PC-9 (cell line): Measurements from ENCODE around the gene DNAH6. TPM values are rescaled to one million over a fixed set of nuclear protein-coding genes. Genes with fewer than 3 reads are reported as not detected.

Source experiments
- BruUV-seq: library from RNA; stranded (reverse); fragments of 400-500 nt; replicated peaks from 2 replicates; lab custom pipeline; 2021; lab: Mats Ljungman, UMichigan
- CTCF ChIA-PET: fragments of 300-600 bp; sonication (Branson Sonifier 250); formaldehyde crosslinking; loops from one replicate; lab custom pipeline; 2022; ENCODE audit warnings: antibody characterized with exemption; lab: Charles Lee
- POLR2A ChIA-PET: fragments of 300-600 bp; sonication (Branson Sonifier 250); formaldehyde crosslinking; loops from one replicate; lab custom pipeline; 2022; ENCODE audit warnings: antibody characterized with exemption; ENCODE audit not compliant: unreplicated experiment; lab: Charles Lee
- DNase-seq, 2 experiments: peaks; one replicate each; pipeline versions ENCODE4 v3.0.0 to v3.0.0-alpha.2; 2015 to 2022; ENCODE audit warnings: mixed read lengths in 1 of 2
- H2AFZ ChIP-seq: fragments of 200-600 bp; sonication (generic); 2 replicates; pipeline ENCODE4 v1.8.1; 2017; ENCODE audit warnings: antibody characterized with exemption
- H3F3A ChIP-seq: fragments of 200-600 bp; sonication (generic); 2 replicates; pipeline ENCODE4 v1.8.1; 2017; ENCODE audit warnings: antibody characterized with exemption, mild to moderate bottlenecking, low read depth; ENCODE audit not compliant: insufficient read depth
- H3K27ac ChIP-seq: fragments of 200-600 bp; sonication (generic); 2 replicates; pipeline ENCODE4 v1.6.1; 2016; ENCODE audit warnings: mixed run types
- H3K27me3 ChIP-seq: fragments of 200-600 bp; sonication (generic); 2 replicates; pipeline ENCODE4 v1.6.1; 2016; ENCODE audit warnings: low read depth, mixed run types; ENCODE audit not compliant: insufficient read depth
- H3K36me3 ChIP-seq: fragments of 200-600 bp; sonication (generic); 2 replicates; pipeline ENCODE4 v1.6.1; 2016; ENCODE audit warnings: low read depth, mixed run types
- H3K4me1 ChIP-seq: fragments of 200-600 bp; sonication (generic); replicated peaks from 2 replicates; pipeline ENCODE4 v1.6.1; 2016; ENCODE audit warnings: mixed run types; ENCODE audit not compliant: insufficient read depth
- H3K4me2 ChIP-seq: fragments of 200-600 bp; sonication (generic); 2 replicates; pipeline ENCODE4 v1.6.1; 2017; ENCODE audit warnings: mixed run types
- H3K4me3 ChIP-seq: fragments of 200-600 bp; sonication (generic); 2 replicates; pipeline ENCODE4 v1.6.1; 2016; ENCODE audit warnings: mixed run types
- H3K79me2 ChIP-seq: fragments of 200-600 bp; sonication (generic); 2 replicates; pipeline ENCODE4 v1.6.1; 2017; ENCODE audit warnings: low read depth, mixed run types
- H3K9me2 ChIP-seq: fragments of 200-600 bp; sonication (generic); 2 replicates; pipeline ENCODE4 v1.8.1; 2017; ENCODE audit warnings: mild to moderate bottlenecking; ENCODE audit not compliant: insufficient read depth
- H3K9me3 ChIP-seq: fragments of 200-600 bp; sonication (generic); 2 replicates; pipeline ENCODE4 v1.8.1; 2016; ENCODE audit warnings: low read depth; ENCODE audit not compliant: insufficient read depth
- H4K20me1 ChIP-seq: fragments of 200-600 bp; sonication (generic); 2 replicates; pipeline ENCODE4 v1.8.1; 2017; ENCODE audit not compliant: insufficient read depth
- EZH2 ChIP-seq: fragments of 200-600 bp; sonication (generic); IDR thresholded peaks from 2 replicates; pipeline ENCODE4 v1.8.0; 2017; ENCODE audit warnings: antibody characterized with exemption, low read depth
- intact Hi-C: fragments of 100-400 bp; cut with micrococcal nuclease; formaldehyde crosslinking; loops from one replicate; pipeline ENCODE4 v1.10.0; 2022; ENCODE audit not compliant: unreplicated experiment
- total RNA-seq: library from RNA; stranded (reverse); gene quantifications from 2 replicates; pipeline ENCODE4 v1.2.3, GENCODE V29; 2021
- TF ChIP-seq, protein P1 (sequence below): fragments of 200-600 bp; sonication (generic); conservative IDR thresholded peaks from 2 replicates; pipeline ENCODE4 v1.6.1; 2017; ENCODE audit warnings: mixed run types, antibody characterized with exemption, mild to moderate bottlenecking, moderate library complexity

Gene DNAH6
- total RNA-seq, 1 experiment from 2014 or later, result not detected

DNA sequence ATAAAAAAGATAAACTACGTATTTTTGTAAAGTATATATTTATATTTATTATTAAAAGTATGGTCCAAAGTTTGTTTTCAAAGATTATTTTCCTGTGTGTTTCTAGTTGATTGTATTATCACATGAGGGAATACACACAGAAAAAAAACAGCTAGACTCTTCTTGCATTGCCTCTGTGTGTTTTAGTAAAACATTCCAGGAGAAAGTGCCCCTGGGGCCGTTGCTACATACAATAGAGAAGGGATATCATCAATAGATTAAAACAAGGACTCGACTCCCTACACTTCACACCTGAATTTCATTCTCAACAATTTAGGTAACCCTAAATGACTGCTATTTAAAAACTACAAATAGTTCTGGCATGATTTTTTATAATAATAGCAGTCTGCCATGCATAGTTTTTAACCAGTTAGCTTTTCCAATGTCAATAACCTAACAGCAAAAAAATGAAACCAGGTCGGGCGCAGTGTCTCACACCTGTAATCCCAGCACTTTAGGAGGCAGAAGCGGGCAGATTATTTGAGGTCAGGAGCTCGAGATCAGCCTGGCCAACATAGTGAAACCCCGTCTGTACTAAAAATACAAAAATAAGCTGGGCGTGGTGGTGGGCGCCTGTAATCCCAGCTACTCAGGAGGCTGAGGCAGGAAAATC, 171.3 kb downstream of the DNAH6 start:
- BruUV-seq, result no TSS peak
- Histone ChIP-seq H3K9me2 (no peaks in the 10 kb centered on the region), H3K27ac (no peak overlapping the region), H3K4me1 (no peaks in the 10 kb centered on the region), H4K20me1 (no peaks in the 10 kb centered on the region), H3F3A (no peaks in the 10 kb centered on the region), H3K79me2 (no peaks in the 10 kb centered on the region), H3K9me3 (no peaks in the 10 kb centered on the region), H3K4me2 (no peak overlapping the region), H3K4me3 (no peak overlapping the region), H2AFZ (no peak overlapping the region), H3K27me3 (peaks cover 59% of the 10 kb centered on the region), H3K36me3 (no peaks in the 10 kb centered on the region)
- DNase-seq, result no peak
- TF ChIP-seq, protein P1, sequence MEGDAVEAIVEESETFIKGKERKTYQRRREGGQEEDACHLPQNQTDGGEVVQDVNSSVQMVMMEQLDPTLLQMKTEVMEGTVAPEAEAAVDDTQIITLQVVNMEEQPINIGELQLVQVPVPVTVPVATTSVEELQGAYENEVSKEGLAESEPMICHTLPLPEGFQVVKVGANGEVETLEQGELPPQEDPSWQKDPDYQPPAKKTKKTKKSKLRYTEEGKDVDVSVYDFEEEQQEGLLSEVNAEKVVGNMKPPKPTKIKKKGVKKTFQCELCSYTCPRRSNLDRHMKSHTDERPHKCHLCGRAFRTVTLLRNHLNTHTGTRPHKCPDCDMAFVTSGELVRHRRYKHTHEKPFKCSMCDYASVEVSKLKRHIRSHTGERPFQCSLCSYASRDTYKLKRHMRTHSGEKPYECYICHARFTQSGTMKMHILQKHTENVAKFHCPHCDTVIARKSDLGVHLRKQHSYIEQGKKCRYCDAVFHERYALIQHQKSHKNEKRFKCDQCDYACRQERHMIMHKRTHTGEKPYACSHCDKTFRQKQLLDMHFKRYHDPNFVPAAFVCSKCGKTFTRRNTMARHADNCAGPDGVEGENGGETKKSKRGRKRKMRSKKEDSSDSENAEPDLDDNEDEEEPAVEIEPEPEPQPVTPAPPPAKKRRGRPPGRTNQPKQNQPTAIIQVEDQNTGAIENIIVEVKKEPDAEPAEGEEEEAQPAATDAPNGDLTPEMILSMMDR, result no peak
- TF ChIP-seq EZH2, result no peak
- intact Hi-C loops, result no loop called here
- POLR2A ChIA-PET, result no interaction called here
- CTCF ChIA-PET, result no interaction called here

DNA sequence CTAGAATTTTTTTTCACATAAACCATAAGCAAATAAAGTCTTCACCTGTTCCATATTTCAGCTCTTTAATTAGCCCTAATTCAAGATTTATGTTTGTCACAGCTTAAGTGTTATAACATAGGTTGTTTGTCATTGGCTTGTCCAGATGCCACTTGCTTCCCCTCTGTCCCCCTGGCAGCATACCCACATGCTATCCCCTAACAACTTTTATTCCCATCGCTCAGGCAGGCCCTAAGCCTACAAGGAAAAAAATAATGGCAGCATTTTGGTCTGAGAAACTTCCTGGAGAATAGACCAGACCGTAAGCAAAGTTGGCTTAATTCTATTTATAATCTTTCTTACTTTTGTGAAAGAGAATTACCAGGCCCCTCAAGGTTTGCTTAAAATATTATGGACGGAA, 173.9 kb downstream of the DNAH6 start:
- peaks cover 63% of the 10 kb centered on the region for H3K27me3 ChIP-seq
- no peak overlapping the region for H2AFZ ChIP-seq
- intact Hi-C loops, result no loop called here
- ChIA-PET POLR2A (no interaction called here), CTCF (no interaction called here)
- no TSS peak for BruUV-seq
- DNase-seq, result no peak
- H3F3A ChIP-seq, result no peaks in the 10 kb centered on the region
- no peak for TF ChIP-seq EZH2
- TF ChIP-seq, protein P1, result no peak
- H3K9me3 ChIP-seq, result no peaks in the 10 kb centered on the region
- no peaks in the 10 kb centered on the region for H3K4me1 ChIP-seq
- H3K27ac ChIP-seq, result no peak overlapping the region
- no peaks in the 10 kb centered on the region for H3K36me3 ChIP-seq
- H3K9me2 ChIP-seq, result no peaks in the 10 kb centered on the region
- no peak overlapping the region for H3K4me2 ChIP-seq
- H3K79me2 ChIP-seq, result no peaks in the 10 kb centered on the region
- H4K20me1 ChIP-seq, result no peaks in the 10 kb centered on the region
- no peak overlapping the region for H3K4me3 ChIP-seq

DNA sequence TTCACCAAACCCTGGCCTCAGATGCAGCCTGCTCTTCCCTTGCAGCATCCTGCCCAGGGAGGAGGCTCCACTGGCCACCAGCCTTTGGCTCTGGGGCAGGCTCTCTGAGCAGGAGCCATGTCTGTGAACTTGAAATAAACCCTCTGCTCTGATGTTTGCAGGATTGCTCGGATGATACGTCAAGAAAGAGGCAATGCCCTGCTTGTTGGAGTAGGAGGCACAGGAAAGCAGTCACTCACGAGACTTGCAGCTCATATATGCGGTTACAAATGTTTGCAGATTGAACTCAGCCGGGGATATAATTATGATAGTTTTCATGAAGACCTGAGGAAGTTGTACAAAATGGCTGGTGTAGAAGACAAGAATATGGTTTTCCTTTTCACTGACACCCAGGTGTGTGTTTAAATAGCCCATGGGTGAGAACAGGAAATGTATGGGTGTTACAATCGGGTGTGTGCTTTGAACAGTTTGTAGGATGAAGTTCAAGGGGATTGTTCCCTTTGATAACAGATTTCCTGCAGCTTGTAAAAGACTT, 177.9 kb downstream of the DNAH6 start:
- H3K9me2 ChIP-seq, result no peaks in the 10 kb centered on the region
- H3F3A ChIP-seq, result no peaks in the 10 kb centered on the region
- no peaks in the 10 kb centered on the region for H3K9me3 ChIP-seq

More for the DNA sequence above, 177.9 kb downstream of the DNAH6 start:
- H3K79me2 ChIP-seq, result no peaks in the 10 kb centered on the region
- H4K20me1 ChIP-seq, result no peaks in the 10 kb centered on the region
- no peak overlapping the region for H3K27ac ChIP-seq
- no peak overlapping the region for H2AFZ ChIP-seq
- H3K27me3 ChIP-seq, result peaks cover 50% of the 10 kb centered on the region
- no peaks in the 10 kb centered on the region for H3K4me1 ChIP-seq
- no peak for DNase-seq
- TF ChIP-seq, protein P1, result no peak
- no peak for TF ChIP-seq EZH2
- intact Hi-C loops, result no loop called here
- no peaks in the 10 kb centered on the region for H3K36me3 ChIP-seq
- BruUV-seq, result no TSS peak
- H3K4me2 ChIP-seq, result no peak overlapping the region
- POLR2A ChIA-PET, result no interaction called here
- H3K4me3 ChIP-seq, result no peak overlapping the region
- CTCF ChIA-PET, result no interaction called here
